Measurements from ENCODE around the gene GDF10. TPM values are rescaled to one million over a fixed set of nuclear protein-coding genes. Genes with fewer than 3 reads are reported as not detected.

Gene GDF10
- total RNA-seq, 1 donor from 2014 or later: 0.74 TPM

DNA sequence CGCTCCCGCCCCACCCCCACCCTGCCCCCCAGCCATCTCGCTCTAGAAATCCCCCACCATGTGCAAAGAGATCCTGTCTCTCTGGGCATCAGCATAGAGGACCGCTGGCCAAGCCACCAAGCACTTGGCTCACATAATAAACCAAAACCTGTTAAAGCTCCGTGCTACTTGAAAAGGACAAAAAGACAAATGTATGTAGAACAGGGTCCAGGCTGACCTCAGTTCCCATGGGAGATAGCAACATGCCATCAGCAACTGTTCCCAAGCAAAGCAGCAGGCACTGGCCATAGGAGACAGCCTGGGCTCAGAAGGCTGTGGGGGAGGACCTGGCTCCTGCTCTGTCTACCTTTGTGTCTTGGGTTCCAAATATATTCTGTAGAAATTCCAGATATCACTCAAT, 38.4 kb upstream of the GDF10 start:
- H3K27ac Mint-ChIP-seq (ENCODE audit: unreplicated experiment): no peak overlapping the region
- DNase-seq (ENCODE audit: low spot score): no peak
- H3K27me3 Mint-ChIP-seq (ENCODE audit: unreplicated experiment): peaks cover 4% of the 10 kb centered on the region
- H3K36me3 Mint-ChIP-seq (ENCODE audit: low read depth, unreplicated experiment): no peaks in the 10 kb centered on the region
- TF ChIP-seq, protein P1, sequence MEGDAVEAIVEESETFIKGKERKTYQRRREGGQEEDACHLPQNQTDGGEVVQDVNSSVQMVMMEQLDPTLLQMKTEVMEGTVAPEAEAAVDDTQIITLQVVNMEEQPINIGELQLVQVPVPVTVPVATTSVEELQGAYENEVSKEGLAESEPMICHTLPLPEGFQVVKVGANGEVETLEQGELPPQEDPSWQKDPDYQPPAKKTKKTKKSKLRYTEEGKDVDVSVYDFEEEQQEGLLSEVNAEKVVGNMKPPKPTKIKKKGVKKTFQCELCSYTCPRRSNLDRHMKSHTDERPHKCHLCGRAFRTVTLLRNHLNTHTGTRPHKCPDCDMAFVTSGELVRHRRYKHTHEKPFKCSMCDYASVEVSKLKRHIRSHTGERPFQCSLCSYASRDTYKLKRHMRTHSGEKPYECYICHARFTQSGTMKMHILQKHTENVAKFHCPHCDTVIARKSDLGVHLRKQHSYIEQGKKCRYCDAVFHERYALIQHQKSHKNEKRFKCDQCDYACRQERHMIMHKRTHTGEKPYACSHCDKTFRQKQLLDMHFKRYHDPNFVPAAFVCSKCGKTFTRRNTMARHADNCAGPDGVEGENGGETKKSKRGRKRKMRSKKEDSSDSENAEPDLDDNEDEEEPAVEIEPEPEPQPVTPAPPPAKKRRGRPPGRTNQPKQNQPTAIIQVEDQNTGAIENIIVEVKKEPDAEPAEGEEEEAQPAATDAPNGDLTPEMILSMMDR (IDR thresholded peaks at IDR 0.05; ENCODE audit: unreplicated experiment): no peak
- no peaks in the 10 kb centered on the region for H3K4me1 Mint-ChIP-seq (ENCODE audit: unreplicated experiment)
- H3K9me3 Mint-ChIP-seq (ENCODE audit: unreplicated experiment): no peaks in the 10 kb centered on the region
- H3K4me3 Mint-ChIP-seq (ENCODE audit: unreplicated experiment): no peak overlapping the region

DNA sequence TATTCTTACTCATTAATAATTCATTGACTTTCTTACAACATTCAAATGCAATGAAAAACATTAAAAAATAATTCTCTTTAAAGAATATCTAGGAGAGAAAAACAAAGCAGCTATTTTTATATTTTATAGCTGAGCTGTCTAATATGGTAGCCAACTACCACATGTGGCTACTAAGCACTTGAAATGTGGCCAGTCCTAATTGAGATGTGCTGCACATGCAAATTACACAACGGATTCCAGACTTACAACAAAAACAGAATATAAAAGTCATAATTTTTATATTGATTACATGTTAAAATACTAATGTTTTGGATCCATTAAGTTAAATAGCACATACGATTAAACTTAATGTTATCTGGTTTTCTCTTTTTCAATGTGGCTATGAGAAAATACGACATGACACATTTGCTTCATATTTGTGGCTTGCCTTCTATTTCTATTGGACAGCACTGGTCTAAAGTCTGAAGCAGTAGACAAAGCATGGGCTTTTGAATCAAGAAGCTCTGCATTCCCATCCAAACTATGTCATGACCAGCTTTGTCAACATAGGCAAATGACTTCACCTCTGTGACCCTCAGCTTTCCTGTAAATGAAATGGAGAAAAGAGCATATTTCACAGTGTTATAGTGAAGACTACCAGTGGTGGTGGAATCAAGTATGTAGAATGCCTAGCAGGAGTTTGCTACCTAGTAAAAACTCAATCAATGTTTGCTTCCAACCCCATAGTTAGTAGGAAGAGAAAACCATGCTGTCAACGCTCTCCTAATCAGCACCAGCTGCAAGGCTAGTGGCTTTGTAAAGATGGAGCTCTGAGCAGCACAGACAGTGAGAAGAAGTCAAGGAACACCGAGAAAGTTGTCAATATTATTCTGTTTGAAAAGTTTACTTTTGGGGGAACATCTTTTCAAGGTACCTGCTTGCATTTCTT, 37.1 kb upstream of the GDF10 start:
- Mint-ChIP-seq H3K27ac (ENCODE audit: unreplicated experiment) (no peak overlapping the region), H3K36me3 (ENCODE audit: low read depth, unreplicated experiment) (no peaks in the 10 kb centered on the region), H3K9me3 (ENCODE audit: unreplicated experiment) (no peaks in the 10 kb centered on the region), H3K4me3 (ENCODE audit: unreplicated experiment) (no peak overlapping the region), H3K27me3 (ENCODE audit: unreplicated experiment) (peaks cover 4% of the 10 kb centered on the region), H3K4me1 (ENCODE audit: unreplicated experiment) (no peaks in the 10 kb centered on the region)
- DNase-seq (ENCODE audit: low spot score): no peak
- TF ChIP-seq, protein P1 (IDR thresholded peaks at IDR 0.05; ENCODE audit: unreplicated experiment): no peak

DNA sequence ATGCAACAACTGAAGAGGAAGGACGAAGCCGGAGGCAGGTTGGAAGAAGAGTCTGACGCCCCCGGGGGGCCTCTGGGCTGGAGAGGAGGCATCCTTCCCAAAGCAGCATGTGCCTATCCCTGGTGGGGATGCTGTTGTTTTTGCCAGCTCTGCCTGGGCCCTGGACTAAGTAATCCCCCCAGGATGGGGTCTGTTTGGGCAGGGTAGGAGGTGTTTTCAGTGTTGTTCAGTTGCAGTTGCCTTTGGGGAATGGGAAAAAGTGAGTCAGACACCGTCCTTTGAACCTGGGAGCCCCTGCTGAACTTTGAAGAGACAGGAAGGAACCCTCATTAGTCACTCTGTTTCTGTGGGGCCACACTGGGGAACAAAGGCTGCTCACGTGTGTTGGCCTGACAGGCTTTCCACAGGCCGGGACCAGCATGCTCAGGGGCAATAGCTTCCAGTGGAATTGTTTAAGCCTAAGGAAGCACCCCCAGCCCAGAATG, 35.2 kb upstream of the GDF10 start:
- Mint-ChIP-seq H3K4me1 (ENCODE audit: unreplicated experiment) (no peaks in the 10 kb centered on the region), H3K9me3 (ENCODE audit: unreplicated experiment) (no peaks in the 10 kb centered on the region)
- no peak for DNase-seq (ENCODE audit: low spot score)

DNA sequence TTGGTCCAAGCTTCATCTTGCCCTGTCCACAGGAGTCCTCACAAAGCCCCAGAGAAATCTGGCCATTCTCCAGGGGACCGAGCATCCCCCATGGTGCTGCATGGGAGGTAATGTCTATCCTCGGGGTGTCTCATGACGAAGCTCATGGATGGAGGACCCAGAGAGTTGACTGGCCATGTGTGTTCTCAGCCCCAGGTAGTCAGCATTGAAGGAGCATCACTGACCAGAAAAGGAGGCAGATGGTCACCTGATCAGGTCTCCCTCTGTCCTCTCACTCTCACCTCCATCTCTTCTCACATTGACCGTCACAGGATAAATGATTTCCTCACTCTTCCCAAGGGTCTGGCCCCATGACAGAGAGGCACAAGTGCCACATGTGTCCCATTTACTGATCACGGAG, 33.4 kb upstream of the GDF10 start:
- TF ChIP-seq, protein P1 (IDR thresholded peaks at IDR 0.05; ENCODE audit: unreplicated experiment): no peak
- no peak overlapping the region for H3K4me3 Mint-ChIP-seq (ENCODE audit: unreplicated experiment)
- H3K27ac Mint-ChIP-seq (ENCODE audit: unreplicated experiment): no peak overlapping the region
- H3K4me1 Mint-ChIP-seq (ENCODE audit: unreplicated experiment): no peaks in the 10 kb centered on the region
- H3K27me3 Mint-ChIP-seq (ENCODE audit: unreplicated experiment): peaks cover 2% of the 10 kb centered on the region
- no peaks in the 10 kb centered on the region for H3K36me3 Mint-ChIP-seq (ENCODE audit: low read depth, unreplicated experiment)
- no peaks in the 10 kb centered on the region for H3K9me3 Mint-ChIP-seq (ENCODE audit: unreplicated experiment)
- no peak for DNase-seq (ENCODE audit: low spot score)

More for the DNA sequence above, 35.2 kb upstream of the GDF10 start:
- H3K27me3 Mint-ChIP-seq (ENCODE audit: unreplicated experiment): peaks cover 2% of the 10 kb centered on the region
- no peak overlapping the region for H3K4me3 Mint-ChIP-seq (ENCODE audit: unreplicated experiment)
- TF ChIP-seq, protein P1 (IDR thresholded peaks at IDR 0.05; ENCODE audit: unreplicated experiment): no peak
- no peak overlapping the region for H3K27ac Mint-ChIP-seq (ENCODE audit: unreplicated experiment)
- no peaks in the 10 kb centered on the region for H3K36me3 Mint-ChIP-seq (ENCODE audit: low read depth, unreplicated experiment)

DNA sequence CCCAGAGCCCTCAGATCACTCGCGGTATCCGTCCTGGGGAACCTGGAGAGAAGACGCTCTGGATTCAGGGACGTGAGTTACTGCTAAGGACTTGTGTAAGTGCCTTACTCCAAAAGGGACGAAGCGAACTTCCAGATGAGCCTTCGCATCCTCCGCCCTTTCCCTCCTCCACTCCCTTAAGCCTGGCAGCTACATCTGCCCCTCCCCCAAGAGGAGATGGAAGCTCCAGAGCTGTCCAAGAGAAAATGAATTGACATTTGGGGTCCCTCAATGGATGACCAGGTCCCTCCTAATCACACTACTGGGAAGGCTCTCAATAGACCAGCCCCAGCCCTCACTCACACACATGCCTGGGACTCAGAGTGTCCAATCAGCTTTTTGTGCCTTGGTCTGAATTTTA, 31.3 kb upstream of the GDF10 start:
- Mint-ChIP-seq H3K4me1 (ENCODE audit: unreplicated experiment) (no peaks in the 10 kb centered on the region), H3K27ac (ENCODE audit: unreplicated experiment) (no peak overlapping the region), H3K4me3 (ENCODE audit: unreplicated experiment) (no peak overlapping the region), H3K27me3 (ENCODE audit: unreplicated experiment) (peaks cover under 1% of the 10 kb centered on the region), H3K36me3 (ENCODE audit: low read depth, unreplicated experiment) (no peaks in the 10 kb centered on the region), H3K9me3 (ENCODE audit: unreplicated experiment) (no peaks in the 10 kb centered on the region)
- DNase-seq (ENCODE audit: low spot score): no peak
- TF ChIP-seq, protein P1 (IDR thresholded peaks at IDR 0.05; ENCODE audit: unreplicated experiment): no peak

All from endothelial cell (in vitro differentiated cells).